Lower lobe of right lung (tissue), 2 donors: Measurements from ENCODE around the gene ANKRD34A. TPM values are rescaled to one million over a fixed set of nuclear protein-coding genes. Genes with fewer than 3 reads are reported as not detected.

Source experiments
- ATAC-seq, 2 donors: fragments of 200-7000 bp; cut with Tn5 transposase; one replicate each; pipeline ENCODE4 v1.9.1; 2020 to 2022; ENCODE audit warnings: mild to moderate bottlenecking in 2 of 2, moderate library complexity in 2 of 2
- DNase-seq: peaks from one replicate; pipeline ENCODE4 v3.0.0-alpha.2; 2020
- H3K27ac ChIP-seq: fragments of 200-600 bp; one replicate; pipeline ENCODE4 v1.8.0; 2022
- H3K27me3 ChIP-seq: fragments of 200-600 bp; one replicate; pipeline ENCODE4 v1.8.0; 2022; ENCODE audit warnings: low read depth
- H3K36me3 ChIP-seq: fragments of 200-600 bp; one replicate; pipeline ENCODE4 v1.8.0; 2022; ENCODE audit warnings: mild to moderate bottlenecking
- H3K4me1 ChIP-seq: fragments of 200-600 bp; one replicate; pipeline ENCODE4 v1.8.0; 2022
- H3K4me3 ChIP-seq: fragments of 200-600 bp; one replicate; pipeline ENCODE4 v1.8.0; 2022; ENCODE audit warnings: mild to moderate bottlenecking
- H3K9me3 ChIP-seq: fragments of 200-600 bp; one replicate; pipeline ENCODE4 v1.8.0; 2022
- intact Hi-C: fragments of 100-400 bp; cut with DNase I; formaldehyde crosslinking; loops from one replicate; pipeline ENCODE4 v1.11.0; 2022
- total RNA-seq: library from RNA; stranded (reverse); fragmentation: NEBNext Ultra II Directional; extraction: Animal tissue kit (Norgen Biotek cat#: 25700); gene quantifications from one replicate; pipeline ENCODE4 v1.2.1, GENCODE V29; 2021
- TF ChIP-seq, protein P1 (sequence below): fragments of 200-600 bp; IDR thresholded peaks from one replicate; pipeline ENCODE4 v1.8.0; 2022; ENCODE audit warnings: antibody characterized with exemption, mild to moderate bottlenecking
- donor health status: DM: no; HTN: yes; CAD: no; lungs with severe emphysema.

ANKRD34A gene
- total RNA-seq, 1 donor from 2014 or later = 0.41 TPM

DNA sequence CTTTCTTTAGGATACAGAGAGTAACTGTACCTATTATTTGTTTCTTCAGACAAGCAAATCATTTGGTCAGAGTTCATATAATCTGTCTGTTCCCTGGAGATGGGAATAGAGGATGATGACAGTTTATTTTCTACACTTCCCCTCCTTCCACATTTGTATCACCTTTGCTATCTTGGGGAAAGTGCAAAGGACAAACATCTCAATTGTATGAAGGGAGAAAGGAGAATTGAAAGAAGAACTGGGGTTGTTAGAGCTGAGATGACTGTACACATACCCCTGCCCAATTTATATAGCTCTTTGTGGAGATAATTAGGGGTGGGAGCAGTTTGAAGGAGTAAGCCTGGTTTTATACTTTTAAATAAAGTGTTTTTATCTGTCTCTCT lies 14.1 kb upstream of the ANKRD34A start:
- H3K36me3 ChIP-seq = no peaks in the 10 kb centered on the region
- DNase-seq = no peak
- H3K4me3 ChIP-seq = peak overlapping the region; percentile 44
- intact Hi-C loops = loop anchor here (5.0 kb wide), 1 partner anchor 34 kb away; no protein-coding TSS in a partner anchor
- no peaks in the 10 kb centered on the region for H3K27me3 ChIP-seq
- TF ChIP-seq, protein P1, sequence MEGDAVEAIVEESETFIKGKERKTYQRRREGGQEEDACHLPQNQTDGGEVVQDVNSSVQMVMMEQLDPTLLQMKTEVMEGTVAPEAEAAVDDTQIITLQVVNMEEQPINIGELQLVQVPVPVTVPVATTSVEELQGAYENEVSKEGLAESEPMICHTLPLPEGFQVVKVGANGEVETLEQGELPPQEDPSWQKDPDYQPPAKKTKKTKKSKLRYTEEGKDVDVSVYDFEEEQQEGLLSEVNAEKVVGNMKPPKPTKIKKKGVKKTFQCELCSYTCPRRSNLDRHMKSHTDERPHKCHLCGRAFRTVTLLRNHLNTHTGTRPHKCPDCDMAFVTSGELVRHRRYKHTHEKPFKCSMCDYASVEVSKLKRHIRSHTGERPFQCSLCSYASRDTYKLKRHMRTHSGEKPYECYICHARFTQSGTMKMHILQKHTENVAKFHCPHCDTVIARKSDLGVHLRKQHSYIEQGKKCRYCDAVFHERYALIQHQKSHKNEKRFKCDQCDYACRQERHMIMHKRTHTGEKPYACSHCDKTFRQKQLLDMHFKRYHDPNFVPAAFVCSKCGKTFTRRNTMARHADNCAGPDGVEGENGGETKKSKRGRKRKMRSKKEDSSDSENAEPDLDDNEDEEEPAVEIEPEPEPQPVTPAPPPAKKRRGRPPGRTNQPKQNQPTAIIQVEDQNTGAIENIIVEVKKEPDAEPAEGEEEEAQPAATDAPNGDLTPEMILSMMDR = no peak
- no peak for ATAC-seq
- H3K27ac ChIP-seq = peak overlapping the region; percentile 96
- H3K4me1 ChIP-seq = peaks cover 62% of the 10 kb centered on the region
- H3K9me3 ChIP-seq = no peaks in the 10 kb centered on the region

DNA sequence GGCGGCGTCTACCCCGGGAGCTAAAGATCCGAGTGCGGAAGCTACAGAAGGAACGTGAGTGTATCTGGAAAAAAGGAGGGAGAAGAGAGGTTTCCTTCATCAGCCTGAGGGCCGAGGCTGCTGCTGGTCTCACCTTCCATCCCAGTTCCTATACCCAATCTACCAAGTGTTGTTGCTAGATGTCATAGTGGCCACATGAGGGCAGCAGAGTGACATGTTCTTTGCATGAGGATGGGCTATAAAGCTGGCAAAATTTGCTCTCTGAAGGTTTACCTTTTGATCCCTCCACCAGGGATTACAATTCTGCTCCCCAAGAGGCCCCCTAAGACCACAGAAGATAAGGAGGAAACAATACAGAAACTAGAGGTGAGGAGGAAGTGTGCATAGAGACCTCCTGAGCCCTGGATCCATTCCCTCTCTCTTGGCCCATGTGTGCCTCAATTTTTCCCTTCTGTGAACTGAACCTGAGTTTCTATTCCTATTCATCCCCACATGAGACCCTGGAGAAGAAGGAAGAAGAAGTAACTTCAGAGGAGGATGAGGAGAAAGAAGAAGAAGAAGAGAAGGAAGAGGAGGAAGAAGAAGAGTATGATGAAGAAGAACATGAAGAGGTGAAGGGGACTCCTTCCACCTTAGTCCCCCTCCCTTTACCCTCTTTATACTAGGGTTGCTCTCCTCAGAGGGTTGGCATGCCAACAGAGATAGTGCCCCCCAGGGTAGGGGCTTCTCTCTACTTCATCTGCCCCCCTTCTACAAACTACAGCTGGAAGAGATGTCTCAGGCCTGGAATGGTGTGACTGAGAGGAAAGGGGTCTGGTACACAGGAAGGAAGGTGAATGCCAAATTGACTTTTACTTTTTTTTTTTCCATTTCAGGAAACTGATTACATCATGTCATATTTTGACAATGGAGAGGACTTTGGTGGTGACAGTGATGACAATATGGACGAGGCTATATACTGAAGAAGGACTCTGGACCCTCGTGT lies 13.4 kb upstream of the ANKRD34A start:
- TF ChIP-seq, protein P1 = peak; percentile 84
- H3K36me3 ChIP-seq = no peaks in the 10 kb centered on the region
- peak overlapping the region; percentile 44 for H3K4me3 ChIP-seq
- peak; percentile 63 to 65 for ATAC-seq
- peaks cover 56% of the 10 kb centered on the region for H3K4me1 ChIP-seq
- H3K27ac ChIP-seq = peak overlapping the region; percentile 96
- peak; percentile 70 for DNase-seq
- no peaks in the 10 kb centered on the region for H3K27me3 ChIP-seq
- intact Hi-C loops = loop anchor here (5.0 kb wide), 1 partner anchor 35 kb away; no protein-coding TSS in a partner anchor
- H3K9me3 ChIP-seq = no peaks in the 10 kb centered on the region

DNA sequence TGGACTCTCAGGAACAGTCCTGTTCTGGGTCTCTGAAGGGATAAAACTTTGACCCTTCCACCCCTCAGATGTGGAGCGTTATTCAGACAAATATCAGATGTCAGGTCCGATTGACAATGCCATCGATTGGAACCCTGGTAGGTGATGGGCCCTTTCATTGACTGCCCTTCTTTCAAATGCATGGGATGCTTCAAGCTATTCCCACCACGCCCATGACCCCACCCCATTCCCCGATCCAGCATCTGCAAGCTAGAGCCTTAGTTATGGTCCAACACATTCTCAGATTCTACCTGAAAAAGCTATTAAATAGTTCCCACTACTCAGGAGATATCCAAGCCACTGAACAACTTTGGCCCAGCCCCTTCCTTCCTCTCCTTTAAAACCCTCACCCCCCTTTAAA lies 12.6 kb upstream of the ANKRD34A start:
- TF ChIP-seq, protein P1 = no peak
- Histone ChIP-seq H3K9me3 (no peaks in the 10 kb centered on the region), H3K27me3 (no peaks in the 10 kb centered on the region), H3K36me3 (no peaks in the 10 kb centered on the region), H3K27ac (peak overlapping the region; percentile 96), H3K4me1 (peaks cover 51% of the 10 kb centered on the region), H3K4me3 (no peak overlapping the region)
- intact Hi-C loops = loop anchor here (5.0 kb wide), 1 partner anchor 35 kb away; no protein-coding TSS in a partner anchor
- ATAC-seq (no peak), DNase-seq (no peak)

DNA sequence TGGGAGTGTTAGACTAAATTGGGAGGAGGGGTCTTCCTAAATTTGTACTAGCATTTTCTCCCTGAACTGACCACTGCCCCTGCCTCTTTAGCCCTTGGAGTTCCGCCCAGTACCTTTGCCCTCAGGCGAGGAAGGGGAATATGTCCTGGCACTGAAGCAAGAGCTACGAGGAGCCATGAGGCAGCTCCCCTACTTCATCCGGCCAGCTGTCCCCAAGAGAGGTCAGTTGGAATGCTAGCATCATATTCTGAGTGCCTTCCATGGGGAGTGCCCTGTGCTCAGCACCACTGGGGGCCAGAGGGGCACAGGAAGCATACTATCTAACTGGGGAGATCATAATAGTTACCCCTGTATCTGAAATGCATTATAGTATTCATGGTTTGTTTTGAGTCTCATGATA lies 10.8 kb upstream of the ANKRD34A start:
- intact Hi-C loops = loop anchor here (5.0 kb wide), 1 partner anchor 37 kb away; no protein-coding TSS in a partner anchor

DNA sequence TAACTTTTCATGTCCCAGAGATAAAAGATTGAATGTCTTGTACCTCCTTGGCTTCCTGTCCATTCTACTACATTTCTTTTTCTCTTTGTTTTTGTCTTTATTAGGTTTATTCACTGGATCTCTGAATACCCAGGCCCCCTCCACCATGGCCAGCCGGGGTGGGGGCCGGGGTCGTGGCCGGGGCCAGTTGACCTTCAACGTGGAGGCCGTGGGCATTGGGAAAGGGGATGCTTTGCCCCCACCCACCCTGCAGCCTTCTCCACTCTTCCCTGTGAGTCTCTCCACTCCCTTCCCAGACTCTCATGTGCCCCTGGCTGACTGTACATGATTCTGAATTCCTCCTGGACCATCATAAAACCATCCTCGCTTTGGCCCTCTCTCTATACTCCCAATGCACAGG lies 10.3 kb upstream of the ANKRD34A start:
- no peak overlapping the region for H3K27ac ChIP-seq
- TF ChIP-seq, protein P1 = no peak
- no peaks in the 10 kb centered on the region for H3K9me3 ChIP-seq
- intact Hi-C loops = loop anchor here (5.0 kb wide), 1 partner anchor 38 kb away; no protein-coding TSS in a partner anchor
- no peaks in the 10 kb centered on the region for H3K27me3 ChIP-seq
- H3K36me3 ChIP-seq = no peaks in the 10 kb centered on the region
- H3K4me3 ChIP-seq = no peak overlapping the region
- no peak for ATAC-seq
- no peak for DNase-seq
- peaks cover 28% of the 10 kb centered on the region for H3K4me1 ChIP-seq

More for the DNA sequence above, 10.8 kb upstream of the ANKRD34A start:
- Histone ChIP-seq H3K36me3 (no peaks in the 10 kb centered on the region), H3K4me1 (peaks cover 33% of the 10 kb centered on the region), H3K4me3 (no peak overlapping the region), H3K9me3 (no peaks in the 10 kb centered on the region), H3K27ac (no peak overlapping the region), H3K27me3 (no peaks in the 10 kb centered on the region)
- DNase-seq (no peak), ATAC-seq (no peak)
- TF ChIP-seq, protein P1 = no peak
